GM18517 (cell line): ENCODE results near the gene PLBD2.

Experiments used
- ATAC-seq: cut with Tn5 transposase; IDR thresholded peaks from one replicate; pipeline ENCODE4 v1.9.1; 2021; ENCODE audit warnings: mild to moderate bottlenecking, moderate library complexity; ENCODE audit not compliant: unreplicated experiment

PLBD2 gene

GRCh38 chr12:113414519-113415038 is 56.2 kb downstream of the PLBD2 start:
- ATAC-seq, result no peak

DNA sequence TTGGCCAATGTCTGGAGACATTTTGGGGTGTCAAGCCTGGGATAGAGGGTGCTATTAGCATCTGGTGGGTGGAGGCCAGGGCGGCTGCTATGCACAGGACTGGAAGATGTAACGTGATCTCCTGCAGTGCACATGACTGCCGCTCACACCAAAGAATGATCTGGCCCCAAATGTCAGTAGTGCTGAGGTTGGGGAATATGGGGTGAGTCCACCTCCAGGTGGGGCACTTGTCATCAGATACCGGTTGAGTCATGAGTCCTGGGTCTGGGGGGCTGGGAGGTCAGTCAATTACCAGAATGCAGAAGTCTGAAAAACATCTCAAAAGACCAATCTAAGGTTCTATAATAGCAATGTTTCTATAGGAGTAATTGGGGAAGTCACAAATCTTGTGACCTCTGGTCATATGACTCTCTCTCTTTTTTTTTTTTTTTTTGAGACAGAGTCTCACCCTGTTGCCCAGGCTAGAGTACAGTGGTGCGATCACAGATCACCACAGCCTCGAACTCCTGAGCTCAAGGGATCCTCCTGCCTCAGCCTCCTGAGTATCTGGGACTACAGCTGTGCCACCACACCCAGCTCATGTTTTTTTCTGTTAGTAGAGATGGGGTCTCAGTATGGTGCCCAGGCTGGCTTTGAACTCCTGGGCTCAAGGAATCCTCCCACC is 57.8 kb downstream of the PLBD2 start:
- no peak for ATAC-seq

- no peak for ATAC-seq
These were observed 60.0 kb downstream of the PLBD2 start for GRCh38 chr12:113418213-113418879.

DNA sequence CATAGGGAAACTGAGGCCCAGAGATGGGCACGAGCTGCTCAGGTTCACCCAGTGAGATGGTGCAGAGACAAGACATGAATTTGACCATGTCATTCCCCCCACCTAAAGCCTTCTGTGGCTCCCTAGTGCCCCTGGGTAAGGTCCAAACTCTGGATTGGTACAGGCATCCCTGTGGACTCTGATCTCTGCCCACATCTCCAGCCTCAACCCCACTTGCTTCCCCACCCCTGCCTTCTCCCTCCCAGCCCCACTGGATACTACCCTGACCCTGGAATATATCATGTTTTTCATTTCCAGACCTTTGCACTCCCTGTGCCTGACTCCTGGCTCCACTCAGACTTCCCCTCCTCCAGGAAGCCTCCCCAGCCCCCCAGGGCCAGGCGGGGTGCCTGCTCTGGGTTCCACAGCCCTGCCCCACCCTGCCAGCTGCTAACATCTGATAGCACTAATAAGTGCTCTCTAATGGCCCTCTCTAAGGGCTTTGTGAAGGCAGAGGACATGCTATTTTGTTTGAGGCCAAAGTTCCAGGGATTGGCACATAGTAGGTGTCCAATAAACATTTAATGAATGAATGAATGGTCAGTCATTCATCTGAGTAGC is 62.7 kb downstream of the PLBD2 start:
- ATAC-seq, result no peak

GRCh38 chr12:113422030-113422885 is 63.9 kb downstream of the PLBD2 start, which contains the start of gene SDSL:
TSS of gene SDSL (plus strand) at chr12:113422380. CDS start at chr12:113427983, 5,603 bp downstream.
- ATAC-seq, result peak; percentile 86

DNA sequence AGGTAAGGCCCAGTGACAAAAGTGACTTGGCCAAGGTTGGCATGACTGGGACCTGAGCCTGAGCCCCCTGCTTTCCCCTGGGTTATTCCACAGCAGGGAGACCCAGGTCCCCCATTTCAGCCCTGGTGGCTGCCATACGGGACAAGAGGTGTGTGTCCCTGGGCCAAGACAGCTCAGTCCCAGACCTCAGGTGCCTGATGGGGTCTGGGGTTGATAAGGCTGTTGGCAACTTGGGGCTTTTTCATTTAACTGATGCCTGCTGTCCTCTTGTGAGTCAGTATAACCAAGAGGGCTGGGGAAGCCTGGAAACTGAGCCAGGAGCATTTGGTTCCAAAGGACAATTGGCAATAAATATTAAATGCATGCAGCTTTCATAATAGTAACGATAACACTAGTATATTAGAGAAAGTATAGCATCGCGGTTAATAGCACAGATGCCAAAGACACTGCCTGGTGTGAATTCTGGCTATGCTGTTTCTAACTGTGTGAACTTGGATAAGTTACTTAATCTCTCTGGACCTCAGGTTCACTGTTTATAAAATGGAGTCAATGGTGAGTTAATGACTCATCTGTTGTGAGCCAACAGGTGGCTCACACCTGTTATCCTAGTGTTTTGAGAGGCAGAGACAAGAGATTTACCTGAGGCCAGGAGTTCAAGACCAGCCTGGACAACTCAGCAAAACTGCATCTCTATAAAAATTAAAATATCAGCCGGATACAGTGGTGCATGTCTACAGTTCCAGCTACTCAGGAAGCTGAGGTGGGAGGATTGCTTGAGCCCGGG is 64.7 kb downstream of the PLBD2 start:
- ATAC-seq, result no peak

DNA sequence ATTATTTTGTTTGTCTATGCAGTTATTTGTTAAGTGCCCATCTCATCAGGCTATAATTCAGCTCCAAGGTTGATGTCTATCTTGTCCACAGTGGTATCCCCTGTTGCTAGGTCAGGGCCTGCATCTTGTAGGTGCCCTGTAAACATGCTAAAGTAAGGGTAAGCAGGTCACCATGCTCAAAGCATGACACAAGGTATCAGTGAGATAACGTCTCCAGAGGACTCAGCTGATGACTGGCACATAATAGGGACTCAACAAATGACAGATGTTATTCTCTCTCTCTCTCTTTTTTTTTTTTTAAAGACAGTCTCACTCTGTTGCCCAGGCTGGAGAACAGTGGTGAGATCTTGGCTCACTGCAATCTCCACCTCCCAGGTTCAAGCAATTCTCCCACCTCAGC is 66.1 kb downstream of the PLBD2 start:
- no peak for ATAC-seq

DNA sequence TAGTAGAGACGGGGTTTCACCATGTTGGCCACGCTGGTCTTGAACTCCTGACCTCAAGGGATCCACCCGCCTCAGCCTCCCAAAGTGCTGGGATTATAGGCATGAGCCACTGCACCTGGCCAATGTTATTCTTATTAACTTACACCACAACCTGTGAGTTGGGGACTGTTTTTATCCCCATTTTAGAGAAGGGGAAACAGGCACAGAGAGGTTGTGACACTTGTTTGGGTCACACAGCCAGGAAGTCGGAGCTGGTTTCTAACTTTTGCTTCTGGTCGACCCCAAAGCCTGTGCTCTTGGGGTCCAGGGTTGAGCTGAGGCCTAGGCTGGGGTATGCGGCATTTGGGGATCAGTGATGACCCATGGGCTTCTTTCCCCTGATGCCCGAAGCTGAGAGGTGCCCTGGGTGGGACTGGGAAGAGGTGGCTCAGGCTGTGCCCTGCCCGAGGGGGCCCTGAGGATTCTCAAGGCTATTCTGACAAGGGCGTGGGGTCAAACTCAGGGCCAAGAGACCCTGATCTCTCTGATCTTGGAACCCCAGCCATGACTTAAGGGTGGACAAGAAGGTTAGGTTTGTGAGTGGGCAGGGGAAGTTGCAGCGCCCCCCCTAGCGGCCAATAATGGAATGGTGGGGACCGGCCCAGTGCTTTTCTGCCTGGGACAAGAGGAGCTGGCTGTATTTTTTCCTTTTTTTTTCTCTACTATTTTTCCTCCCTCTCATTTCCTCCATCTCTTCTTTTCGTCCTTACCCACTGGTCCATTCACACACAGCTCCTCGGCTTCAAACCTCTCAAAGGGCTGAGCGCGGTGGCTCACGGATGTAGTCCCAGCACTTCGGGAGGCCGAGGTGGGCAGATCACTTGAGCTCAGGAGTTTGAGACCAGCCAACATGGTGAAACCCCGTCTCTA is 66.8 kb downstream of the PLBD2 start:
- no peak for ATAC-seq

GRCh38 chr12:113425960-113426453 is 67.6 kb downstream of the PLBD2 start:
- no peak for ATAC-seq

- ATAC-seq, result no peak
These were observed 69.5 kb downstream of the PLBD2 start for GRCh38 chr12:113427882-113428281.

DNA sequence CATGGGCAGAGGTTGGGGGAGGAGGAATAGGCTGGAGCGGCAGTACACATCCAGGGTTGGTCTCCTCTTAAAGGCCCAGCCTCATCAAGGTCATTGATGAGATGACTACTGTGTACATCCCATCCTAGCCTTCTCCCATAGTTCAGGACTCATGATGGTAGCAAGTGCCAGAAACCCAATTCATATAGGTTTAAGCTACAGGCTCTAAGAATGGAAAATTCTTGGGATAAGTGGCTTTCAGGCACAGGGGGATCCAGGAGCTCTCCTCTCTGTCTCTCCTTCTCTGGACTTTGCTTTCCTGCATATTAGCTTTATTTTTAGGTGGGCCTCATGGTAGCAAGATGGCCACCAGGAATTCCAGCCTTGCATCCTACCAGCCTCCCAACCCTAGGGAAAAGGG is 70.1 kb downstream of the PLBD2 start:
- no peak for ATAC-seq

DNA sequence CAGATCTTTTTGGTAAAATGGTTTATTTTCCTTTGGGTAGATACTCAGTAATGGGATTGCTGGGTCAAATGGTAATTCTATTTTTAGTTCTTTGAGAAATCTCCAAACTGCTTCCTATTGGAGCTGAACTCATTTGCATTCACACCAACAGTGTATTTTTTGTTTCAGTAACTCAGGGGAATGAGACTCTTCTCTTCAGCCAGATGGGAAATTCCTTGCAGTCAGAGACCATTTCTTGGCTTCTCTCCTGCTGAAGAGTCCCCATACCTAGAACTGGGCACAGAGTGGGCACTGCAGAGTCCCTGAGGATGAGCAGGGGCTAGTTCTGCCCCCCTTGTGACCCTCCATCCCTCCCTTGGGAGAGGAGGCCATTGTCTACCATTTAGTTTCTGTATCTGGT is 74.6 kb downstream of the PLBD2 start:
- no peak for ATAC-seq

GRCh38 chr12:113435367-113435766 is 77.0 kb downstream of the PLBD2 start:
- ATAC-seq, result no peak

DNA sequence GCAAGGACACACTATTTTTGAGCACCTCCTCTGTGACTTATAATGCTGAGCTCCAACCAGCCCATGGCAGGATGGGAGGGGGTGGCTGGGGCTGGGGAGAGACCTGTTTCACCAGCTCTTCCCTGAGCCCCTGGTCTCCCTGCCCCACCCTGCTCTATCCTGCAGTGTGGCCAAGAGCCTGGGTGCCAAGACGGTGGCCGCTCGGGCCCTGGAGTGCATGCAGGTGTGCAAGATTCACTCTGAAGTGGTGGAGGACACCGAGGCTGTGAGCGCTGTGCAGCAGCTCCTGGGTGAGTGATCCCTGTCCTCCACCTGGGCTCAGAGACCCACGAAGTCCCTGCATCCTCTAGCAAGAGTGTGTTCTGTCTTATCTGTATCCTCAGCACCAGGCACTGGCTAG is 78.2 kb downstream of the PLBD2 start:
- no peak for ATAC-seq

DNA sequence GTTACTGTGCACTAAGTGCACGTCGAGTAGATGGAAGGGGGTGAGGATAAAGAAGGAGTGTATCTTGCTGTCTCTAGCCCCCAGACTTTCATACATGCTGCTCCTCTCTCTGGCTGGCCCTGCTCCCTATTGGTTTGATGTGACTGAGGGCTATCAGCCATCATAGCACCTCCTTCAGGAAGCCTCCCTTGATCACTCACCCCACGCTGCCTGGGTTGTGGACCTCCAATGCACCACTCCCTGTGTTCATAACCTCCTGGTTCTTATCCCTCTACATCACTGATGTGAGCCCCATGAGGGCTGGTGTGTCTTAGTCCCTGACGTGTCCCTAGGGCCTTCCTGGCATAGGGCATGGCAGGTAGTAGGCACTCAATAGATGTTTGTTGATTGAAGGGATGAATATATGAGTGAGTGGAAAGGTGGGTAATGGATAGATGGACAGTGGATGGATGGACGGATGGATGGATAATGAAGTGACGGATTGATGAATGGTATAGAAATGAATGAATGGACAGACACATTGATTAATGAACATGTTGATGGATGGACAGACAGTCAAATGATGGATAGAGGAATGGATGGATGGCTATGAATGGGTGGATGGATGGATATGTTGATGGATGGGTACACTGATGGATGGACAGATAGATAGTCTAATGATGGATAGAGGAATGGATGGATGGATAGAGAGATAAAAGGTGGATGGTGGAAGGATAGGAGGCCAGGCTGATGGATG is 78.8 kb downstream of the PLBD2 start:
- no peak for ATAC-seq

DNA sequence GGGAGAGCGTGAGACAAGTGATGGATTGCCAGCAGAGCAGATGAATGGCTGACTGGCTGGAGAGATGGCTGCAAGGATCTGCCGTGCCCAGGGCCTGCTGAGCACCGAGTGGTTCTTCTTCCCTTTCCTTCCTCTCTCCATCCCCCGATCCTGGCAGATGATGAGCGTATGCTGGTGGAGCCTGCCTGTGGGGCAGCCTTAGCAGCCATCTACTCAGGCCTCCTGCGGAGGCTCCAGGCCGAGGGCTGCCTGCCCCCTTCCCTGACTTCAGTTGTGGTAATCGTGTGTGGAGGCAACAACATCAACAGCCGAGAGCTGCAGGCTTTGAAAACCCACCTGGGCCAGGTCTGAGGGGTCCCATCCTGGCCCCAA is 79.3 kb downstream of the PLBD2 start:
- ATAC-seq, result no peak

DNA sequence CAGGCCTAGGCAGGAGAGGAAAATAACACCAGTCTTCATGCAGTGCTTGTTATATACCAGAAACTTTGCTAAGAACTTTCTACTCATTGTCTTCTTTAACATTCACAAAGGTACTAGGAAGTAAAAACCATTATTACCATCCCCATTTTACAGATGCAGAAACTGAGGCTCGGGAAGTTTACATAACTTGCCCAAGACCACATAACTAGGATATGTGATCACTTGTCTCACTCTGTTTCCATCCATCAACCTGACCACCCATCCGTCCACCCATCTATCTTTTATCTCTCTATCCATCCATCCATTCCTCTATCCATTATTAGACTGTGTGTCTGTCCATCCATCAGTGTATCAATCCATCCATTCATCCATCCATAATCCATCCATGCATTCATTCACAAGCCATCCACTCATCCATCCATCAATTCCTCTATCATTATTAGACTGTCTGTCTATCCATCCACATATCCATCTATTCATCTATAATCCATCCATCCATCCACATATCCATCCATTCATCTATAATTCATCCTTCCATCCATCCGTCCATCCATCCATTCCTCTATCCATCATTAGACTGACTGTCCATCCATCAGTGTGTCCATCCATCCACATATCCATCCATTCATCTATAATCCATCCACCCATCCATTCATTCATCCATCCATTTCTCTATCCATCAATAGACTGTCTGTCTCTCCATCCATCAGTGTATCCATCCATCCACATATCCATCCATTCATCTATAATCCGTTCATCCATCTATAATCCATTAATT is 80.3 kb downstream of the PLBD2 start:
- ATAC-seq, result no peak

DNA sequence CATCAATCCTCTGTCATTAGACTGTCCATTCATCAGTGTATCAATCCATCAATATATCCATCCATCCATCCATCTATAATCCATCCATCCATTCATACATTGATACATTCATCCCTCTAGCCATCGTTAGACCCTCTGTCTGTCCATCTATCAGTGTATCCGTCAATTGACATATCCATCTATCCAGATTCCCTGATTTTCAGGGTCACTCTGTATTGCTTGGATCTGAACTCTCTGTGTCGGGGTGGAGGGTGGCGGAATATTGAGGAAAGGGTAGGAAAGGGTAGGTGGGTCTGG is 80.9 kb downstream of the PLBD2 start:
- no peak for ATAC-seq
